IMR-90 (cell line): ENCODE results near the gene RAD51AP1. TPM values are rescaled to one million over a fixed set of nuclear protein-coding genes. Genes with fewer than 3 reads are reported as not detected.

Source experiments
- ATAC-seq: fragments of 200-7000 bp; cut with Tn5 transposase; 2 replicates; pipeline ENCODE4 v1.9.1; 2020; ENCODE audit warnings: low read depth, mild to moderate bottlenecking, moderate library complexity
- BruUV-seq: library from RNA; stranded (reverse); fragments of 400-500 nt; replicated peaks from 2 replicates; lab custom pipeline; 2021; lab: Mats Ljungman, UMichigan
- CTCF ChIA-PET: fragments of 300-600 bp; formaldehyde crosslinking; extraction: SDS; loops from one replicate; lab custom pipeline; 2021; ENCODE audit warnings: antibody characterized with exemption; lab: Yijun Ruan, JAX
- POLR2A ChIA-PET: fragments of 300-600 bp; sonication (Branson Sonifier 250); formaldehyde crosslinking; loops from one replicate; lab custom pipeline; 2022; ENCODE audit warnings: antibody characterized with exemption; ENCODE audit not compliant: unreplicated experiment; lab: Charles Lee
- DNase-seq: peaks from one replicate; pipeline ENCODE4 v3.0.0; 2013
- H2AFZ ChIP-seq: replicated peaks from 2 replicates; pipeline ENCODE3; 2013; ENCODE audit warnings: low read length, mild to moderate bottlenecking; ENCODE audit not compliant: poor library complexity
- H2AK5ac ChIP-seq: 2 replicates; pipeline ENCODE4 v1.6.1; 2013; ENCODE audit warnings: low read depth, low read length, inconsistent platforms
- H2AK9ac ChIP-seq: replicated peaks from 2 replicates; pipeline ENCODE3; 2013; ENCODE audit warnings: mild to moderate bottlenecking, low read depth, low read length, moderate library complexity; ENCODE audit not compliant: poor library complexity
- H2BK120ac ChIP-seq: 2 replicates; pipeline ENCODE4 v1.6.1; 2013; ENCODE audit warnings: low read depth, low read length, inconsistent platforms
- H2BK15ac ChIP-seq: 3 replicates; pipeline ENCODE4 v1.6.1; 2013; ENCODE audit warnings: low read depth, low read length, inconsistent platforms
- H2BK20ac ChIP-seq: 2 replicates; pipeline ENCODE4 v1.6.1; 2013; ENCODE audit warnings: low read depth, mild to moderate bottlenecking, inconsistent platforms, low read length, moderate library complexity
- H2BK5ac ChIP-seq: 2 replicates; pipeline ENCODE4 v1.6.1; 2013; ENCODE audit warnings: mild to moderate bottlenecking, low read depth, low read length, inconsistent platforms; ENCODE audit not compliant: poor library complexity, severe bottlenecking
- H3K14ac ChIP-seq: replicated peaks from 2 replicates; pipeline ENCODE4 v1.6.1; 2013; ENCODE audit warnings: low read depth, low read length, inconsistent platforms
- H3K18ac ChIP-seq: 2 replicates; pipeline ENCODE4 v1.6.1; 2013; ENCODE audit warnings: low read depth, low read length, control low read depth
- H3K23ac ChIP-seq: 2 replicates; pipeline ENCODE4 v1.6.1; 2013; ENCODE audit warnings: low read depth, low read length, inconsistent platforms
- H3K27ac ChIP-seq: 2 replicates; pipeline ENCODE4 v1.5.1; 2013; ENCODE audit warnings: mild to moderate bottlenecking, control low read depth, low read length; ENCODE audit not compliant: insufficient read depth
- H3K27me3 ChIP-seq: 2 replicates; pipeline ENCODE4 v1.6.1; 2013; ENCODE audit warnings: low read length; ENCODE audit not compliant: control insufficient read depth, insufficient read depth
- H3K36me3 ChIP-seq: 2 replicates; pipeline ENCODE4 v1.6.1; 2013; ENCODE audit warnings: low read length, mixed read lengths; ENCODE audit not compliant: control insufficient read depth, insufficient read depth
- H3K4ac ChIP-seq: 2 replicates; pipeline ENCODE4 v1.6.1; 2013; ENCODE audit warnings: low read depth, low read length, inconsistent platforms
- H3K4me1 ChIP-seq: 2 replicates; pipeline ENCODE4 v1.6.1; 2013; ENCODE audit warnings: low read length, mixed read lengths; ENCODE audit not compliant: control insufficient read depth, insufficient read depth
- H3K4me2 ChIP-seq: 2 replicates; pipeline ENCODE4 v1.6.1; 2013; ENCODE audit warnings: low read depth, mild to moderate bottlenecking, control low read depth, low read length, moderate library complexity
- H3K4me3 ChIP-seq: 2 replicates; pipeline ENCODE4 v1.5.1; 2013; ENCODE audit warnings: low read depth, mild to moderate bottlenecking, control low read depth, low read length, moderate library complexity; ENCODE audit not compliant: insufficient read depth
- H3K56ac ChIP-seq: 2 replicates; pipeline ENCODE4 v1.6.1; 2013; ENCODE audit warnings: low read length, inconsistent platforms; ENCODE audit not compliant: insufficient read depth; ENCODE audit errors: extremely low read depth
- H3K79me1 ChIP-seq, 2 experiments: 2 replicates each; pipeline ENCODE4 v1.6.1; 2013; ENCODE audit warnings: low read length in 2 of 2, inconsistent platforms in 1 of 2, low read depth in 1 of 2
- H3K9ac ChIP-seq: 2 replicates; pipeline ENCODE4 v1.6.1; 2013; ENCODE audit warnings: low read depth, low read length, control low read depth
- H3K9me1 ChIP-seq: 2 replicates; pipeline ENCODE4 v1.6.1; 2013; ENCODE audit warnings: low read length, inconsistent platforms; ENCODE audit not compliant: insufficient read depth
- H3K9me3 ChIP-seq: 2 replicates; pipeline ENCODE4 v1.6.1; 2013; ENCODE audit warnings: low read length; ENCODE audit not compliant: control insufficient read depth, insufficient read depth
- H4K20me1 ChIP-seq: 2 replicates; pipeline ENCODE4 v1.6.1; 2013; ENCODE audit warnings: low read length, inconsistent platforms; ENCODE audit not compliant: insufficient read depth
- H4K5ac ChIP-seq: 2 replicates; pipeline ENCODE4 v1.6.1; 2013; ENCODE audit warnings: mild to moderate bottlenecking, low read depth, low read length, control low read depth
- H4K8ac ChIP-seq, 2 experiments: 2 replicates each; pipeline ENCODE4 v1.6.1; 2013; ENCODE audit warnings: low read depth in 2 of 2, low read length in 2 of 2, control low read depth in 1 of 2, inconsistent platforms in 1 of 2
- H4K91ac ChIP-seq: 2 replicates; pipeline ENCODE4 v1.6.1; 2013; ENCODE audit warnings: low read depth, low read length, inconsistent platforms; ENCODE audit not compliant: insufficient read depth
- MAFK ChIP-seq: IDR thresholded peaks from 2 replicates; pipeline ENCODE4 v1.6.1; 2012; ENCODE audit warnings: low read depth, low read length, improper control_type of control experiment
- MAZ ChIP-seq: IDR thresholded peaks from 2 replicates; pipeline ENCODE4 v1.6.1; 2012; ENCODE audit warnings: low read depth, mild to moderate bottlenecking, low read length, improper control_type of control experiment, moderate library complexity, borderline replicate concordance
- RFX5 ChIP-seq: IDR thresholded peaks from 2 replicates; pipeline ENCODE4 v1.8.0; 2012; ENCODE audit warnings: low read depth, mild to moderate bottlenecking, low read length, moderate library complexity
- USF2 ChIP-seq: fragments of 150-350 bp; IDR thresholded peaks from 2 replicates; pipeline ENCODE4 v1.6.1; 2017; ENCODE audit warnings: mild to moderate bottlenecking, antibody characterized with exemption, low read length, low read depth
- WGBS, 2 experiments: methylation state at CpG; one replicate each; pipeline versions ENCODE4 v1.1.5 to v1.1.7; 2013; ENCODE audit warnings: missing lambda C conversion rate in 2 of 2; ENCODE audit not compliant: insufficient read length in 1 of 2; ENCODE audit errors: extremely low coverage in 2 of 2; 5-methylcytosine and 5-hydroxymethylcytosine counted together
- dilution Hi-C: fragments of 300-500 bp; cut with HindIII; formaldehyde crosslinking; loops from one replicate; pipeline ENCODE4 v1.14.3; 2018; ENCODE audit warnings: low sequenced_read_pairs; ENCODE audit not compliant: unreplicated experiment
- in situ Hi-C: fragments of 300-500 bp; cut with MboI; formaldehyde crosslinking; loops from 3 replicates; pipeline ENCODE4 v1.14.3; 2019; ENCODE audit warnings: low sequenced_read_pairs, inconsistent platforms, mixed read lengths
- intact Hi-C: fragments of 100-400 bp; cut with micrococcal nuclease; formaldehyde crosslinking; loops from 2 replicates; pipeline ENCODE4 v1.10.0; 2022
- polyA plus RNA-seq, 3 experiments: library from polyadenylated mRNA; depleted of rRNA; stranded (reverse); fragments of >200 nt; gene quantifications; 2 replicates each; pipeline ENCODE4 v1.2.3, GENCODE V29; 2012; ENCODE audit warnings: low replicate concordance in 1 of 3
- total RNA-seq: library from RNA; depleted of rRNA; stranded (reverse); fragments of >200 nt; gene quantifications from 2 replicates; pipeline ENCODE4 v1.2.3, GENCODE V29; 2012

The RAD51AP1 gene
- total and polyA plus RNA-seq, 2 of the 4 experiments (the other 2 are of a cell fraction), result 6.5 to 10.2 TPM

- Histone ChIP-seq H3K9ac (no peak overlapping the region), H4K91ac (no peak overlapping the region), H4K8ac (no peak overlapping the region), H2BK20ac (no peak overlapping the region), H2BK5ac (no peak overlapping the region), H3K9me3 (no peaks in the 10 kb centered on the region), H3K4me3 (no peak overlapping the region), H3K79me1 (no peaks in the 10 kb centered on the region), H3K14ac (no peak overlapping the region), H3K56ac (no peak overlapping the region), H3K27me3 (peaks cover 12% of the 10 kb centered on the region), H4K20me1 (no peaks in the 10 kb centered on the region), H2BK15ac (no peak overlapping the region), H3K27ac (no peak overlapping the region), H3K4me1 (no peaks in the 10 kb centered on the region), H4K5ac (no peak overlapping the region), H3K23ac (no peak overlapping the region), H2AK5ac (no peak overlapping the region), H3K9me1 (no peaks in the 10 kb centered on the region), H2AK9ac (no peak overlapping the region), H3K36me3 (no peaks in the 10 kb centered on the region), H3K18ac (no peak overlapping the region), H3K4ac (no peak overlapping the region), H2AFZ (no peak overlapping the region), H2BK120ac (no peak overlapping the region), H3K4me2 (no peak overlapping the region)
- dilution Hi-C loops, result no loop called here
- in situ Hi-C loops, result no loop called here
- DNase-seq (no peak), ATAC-seq (no peak)
- CTCF ChIA-PET, result no interaction called here
- BruUV-seq, result no TSS peak
- no peak for TF ChIP-seq RFX5
- TF ChIP-seq MAZ, result no peak
- TF ChIP-seq USF2, result no peak
- TF ChIP-seq MAFK, result no peak
- POLR2A ChIA-PET, result no interaction called here
- WGBS, 2 experiments, result 62% methylated on average over 2 of the region's 7 CpGs; no CpG with 5 or more reads in 1 of the 2 experiments
- intact Hi-C loops, result no loop called here
Measured at GRCh38 chr12:4584896-4585295, 46.2 kb downstream of the RAD51AP1 start.
